ENCODE results near the gene GJD3.
"Not testable (repeated sequence)": the region's sequence is repeated elsewhere in the genome, so short reads cannot be mapped to it uniquely, and the experiment has no call there.

GJD3 gene

GRCh38 chr17:40409540-40409939 is 45.0 kb upstream of the GJD3 start:
- H3K79me2 ChIP-seq (ENCODE audit: control insufficient read depth, insufficient read depth, low read length); H3K36me3 ChIP-seq (ENCODE audit: control insufficient read depth, insufficient read depth, low read length); H3K9ac ChIP-seq (ENCODE audit: low read length); H3K23ac ChIP-seq (ENCODE audit: low read length); DNase-seq; H2BK15ac ChIP-seq (replicated peaks; ENCODE audit: low read depth); H4K5ac ChIP-seq (ENCODE audit: low read length); H3K4me1 ChIP-seq (ENCODE audit: control insufficient read depth, low read depth, low read length); H3K18ac ChIP-seq (ENCODE audit: low read length); H2BK5ac ChIP-seq (ENCODE audit: low read length); H3K27ac ChIP-seq (ENCODE audit: low read depth, low read length); H3K79me1 ChIP-seq (ENCODE audit: low read length); H4K8ac ChIP-seq (ENCODE audit: low read depth, low read length); H3K4me3 ChIP-seq (ENCODE audit: low read length); H3K4ac ChIP-seq (ENCODE audit: low read depth, low read length); H3K56ac ChIP-seq (ENCODE audit: low read length); H3K27me3 ChIP-seq (ENCODE audit: insufficient read depth, low read length, poor library complexity); H2AK5ac ChIP-seq (ENCODE audit: low read length); H2BK120ac ChIP-seq (ENCODE audit: low read depth, low read length); H3K4me2 ChIP-seq (ENCODE audit: low read length): not testable (repeated sequence)
- no CpG with 5 or more reads among the region's 4 CpGs for WGBS (ENCODE audit: extremely low coverage, insufficient coverage, low lambda C conversion rate)

- no peak overlapping the region for H2BK5ac ChIP-seq (ENCODE audit: low read length)
- H3K4me1 ChIP-seq (ENCODE audit: control insufficient read depth, low read depth, low read length), result no peaks in the 10 kb centered on the region
- H3K27me3 ChIP-seq (ENCODE audit: insufficient read depth, low read length, poor library complexity), result no peaks in the 10 kb centered on the region
- WGBS (ENCODE audit: extremely low coverage, insufficient coverage, low lambda C conversion rate), result 100% methylated on average over 2 of the region's 3 CpGs
- H3K27ac ChIP-seq (ENCODE audit: low read depth, low read length), result no peak overlapping the region
- no peak overlapping the region for H3K18ac ChIP-seq (ENCODE audit: low read length)
- H3K4me2 ChIP-seq (ENCODE audit: low read length), result no peak overlapping the region
- H3K36me3 ChIP-seq (ENCODE audit: control insufficient read depth, insufficient read depth, low read length), result peaks cover 4% of the 10 kb centered on the region
- no peak overlapping the region for H2BK15ac ChIP-seq (replicated peaks; ENCODE audit: low read depth)
- no peak overlapping the region for H2BK120ac ChIP-seq (ENCODE audit: low read depth, low read length)
- no peak overlapping the region for H3K9ac ChIP-seq (ENCODE audit: low read length)
- no peak overlapping the region for H3K23ac ChIP-seq (ENCODE audit: low read length)
- H4K8ac ChIP-seq (ENCODE audit: low read depth, low read length), result no peak overlapping the region
- no peak overlapping the region for H4K5ac ChIP-seq (ENCODE audit: low read length)
- no peak overlapping the region for H3K4ac ChIP-seq (ENCODE audit: low read depth, low read length)
- no peak overlapping the region for H2AK5ac ChIP-seq (ENCODE audit: low read length)
- no peaks in the 10 kb centered on the region for H3K79me1 ChIP-seq (ENCODE audit: low read length)
- no peak overlapping the region for H3K4me3 ChIP-seq (ENCODE audit: low read length)
- DNase-seq, result no peak
- H3K79me2 ChIP-seq (ENCODE audit: control insufficient read depth, insufficient read depth, low read length), result no peaks in the 10 kb centered on the region
- no peak overlapping the region for H3K56ac ChIP-seq (ENCODE audit: low read length)
These were observed 42.9 kb upstream of the GJD3 start for GRCh38 chr17:40407460-40407859.

DNA sequence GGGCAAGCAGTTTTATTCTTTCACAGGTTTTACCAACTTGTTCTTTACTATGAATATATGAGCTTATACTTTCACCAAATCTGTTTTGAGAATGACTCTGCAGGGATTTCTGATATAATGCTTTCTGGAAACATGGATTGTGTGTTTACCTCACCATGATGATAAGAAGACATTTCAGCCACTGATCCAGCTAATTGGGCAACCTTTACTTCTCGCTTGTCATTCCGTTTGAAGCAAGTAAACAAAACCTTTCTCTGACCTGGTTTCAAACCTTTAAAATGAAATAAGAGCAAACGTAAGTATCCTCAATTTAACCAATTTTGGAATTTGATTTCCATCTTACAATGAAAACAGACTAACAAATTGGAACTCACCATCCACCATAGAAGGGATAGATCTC is 39.5 kb upstream of the GJD3 start:
- Histone ChIP-seq H3K9ac (ENCODE audit: low read length) (no peak overlapping the region), H3K56ac (ENCODE audit: low read length) (no peak overlapping the region), H3K4ac (ENCODE audit: low read depth, low read length) (no peak overlapping the region), H3K27ac (ENCODE audit: low read depth, low read length) (no peak overlapping the region), H4K5ac (ENCODE audit: low read length) (no peak overlapping the region), H3K36me3 (ENCODE audit: control insufficient read depth, insufficient read depth, low read length) (peaks cover 6% of the 10 kb centered on the region), H2BK120ac (ENCODE audit: low read depth, low read length) (no peak overlapping the region), H3K4me1 (ENCODE audit: control insufficient read depth, low read depth, low read length) (no peaks in the 10 kb centered on the region), H2BK15ac (replicated peaks; ENCODE audit: low read depth) (no peak overlapping the region), H2AK5ac (ENCODE audit: low read length) (no peak overlapping the region), H3K27me3 (ENCODE audit: insufficient read depth, low read length, poor library complexity) (no peaks in the 10 kb centered on the region), H3K79me1 (ENCODE audit: low read length) (no peaks in the 10 kb centered on the region), H3K18ac (ENCODE audit: low read length) (no peak overlapping the region), H2BK5ac (ENCODE audit: low read length) (no peak overlapping the region), H3K23ac (ENCODE audit: low read length) (no peak overlapping the region), H3K79me2 (ENCODE audit: control insufficient read depth, insufficient read depth, low read length) (no peaks in the 10 kb centered on the region), H3K4me2 (ENCODE audit: low read length) (no peak overlapping the region), H3K4me3 (ENCODE audit: low read length) (no peak overlapping the region), H4K8ac (ENCODE audit: low read depth, low read length) (no peak overlapping the region)
- no peak for DNase-seq
- WGBS (ENCODE audit: extremely low coverage, insufficient coverage, low lambda C conversion rate), result no CpG with 5 or more reads among the region's 3 CpGs

- H3K18ac ChIP-seq (ENCODE audit: low read length), result no peak overlapping the region
- H3K4ac ChIP-seq (ENCODE audit: low read depth, low read length), result no peak overlapping the region
- H3K56ac ChIP-seq (ENCODE audit: low read length), result no peak overlapping the region
- no peak overlapping the region for H2BK5ac ChIP-seq (ENCODE audit: low read length)
- WGBS (ENCODE audit: extremely low coverage, insufficient coverage, low lambda C conversion rate), result no CpG with 5 or more reads among the region's 1 CpG
- no peaks in the 10 kb centered on the region for H3K27me3 ChIP-seq (ENCODE audit: insufficient read depth, low read length, poor library complexity)
- peaks cover 6% of the 10 kb centered on the region for H3K36me3 ChIP-seq (ENCODE audit: control insufficient read depth, insufficient read depth, low read length)
- no peaks in the 10 kb centered on the region for H3K79me1 ChIP-seq (ENCODE audit: low read length)
- no peak overlapping the region for H4K5ac ChIP-seq (ENCODE audit: low read length)
- H3K79me2 ChIP-seq (ENCODE audit: control insufficient read depth, insufficient read depth, low read length), result no peaks in the 10 kb centered on the region
- no peak overlapping the region for H3K27ac ChIP-seq (ENCODE audit: low read depth, low read length)
- no peak overlapping the region for H2AK5ac ChIP-seq (ENCODE audit: low read length)
- no peak overlapping the region for H3K23ac ChIP-seq (ENCODE audit: low read length)
- no peak overlapping the region for H3K9ac ChIP-seq (ENCODE audit: low read length)
- no peak overlapping the region for H3K4me2 ChIP-seq (ENCODE audit: low read length)
- no peak overlapping the region for H2BK120ac ChIP-seq (ENCODE audit: low read depth, low read length)
- H3K4me1 ChIP-seq (ENCODE audit: control insufficient read depth, low read depth, low read length), result no peaks in the 10 kb centered on the region
- H4K8ac ChIP-seq (ENCODE audit: low read depth, low read length), result no peak overlapping the region
- DNase-seq, result no peak
- H2BK15ac ChIP-seq (replicated peaks; ENCODE audit: low read depth), result no peak overlapping the region
- H3K4me3 ChIP-seq (ENCODE audit: low read length), result no peak overlapping the region
These were observed 38.1 kb upstream of the GJD3 start for GRCh38 chr17:40402668-40403067.

- Histone ChIP-seq H3K79me1 (ENCODE audit: low read length) (no peaks in the 10 kb centered on the region), H3K4me2 (ENCODE audit: low read length) (no peak overlapping the region), H2BK15ac (replicated peaks; ENCODE audit: low read depth) (no peak overlapping the region), H3K4me1 (ENCODE audit: control insufficient read depth, low read depth, low read length) (no peaks in the 10 kb centered on the region), H3K18ac (ENCODE audit: low read length) (no peak overlapping the region), H3K27ac (ENCODE audit: low read depth, low read length) (no peak overlapping the region), H3K79me2 (ENCODE audit: control insufficient read depth, insufficient read depth, low read length) (no peaks in the 10 kb centered on the region), H4K8ac (ENCODE audit: low read depth, low read length) (no peak overlapping the region), H2AK5ac (ENCODE audit: low read length) (no peak overlapping the region), H3K9ac (ENCODE audit: low read length) (no peak overlapping the region), H4K5ac (ENCODE audit: low read length) (no peak overlapping the region), H2BK5ac (ENCODE audit: low read length) (no peak overlapping the region), H2BK120ac (ENCODE audit: low read depth, low read length) (no peak overlapping the region), H3K27me3 (ENCODE audit: insufficient read depth, low read length, poor library complexity) (no peaks in the 10 kb centered on the region), H3K36me3 (ENCODE audit: control insufficient read depth, insufficient read depth, low read length) (peaks cover 9% of the 10 kb centered on the region), H3K4me3 (ENCODE audit: low read length) (no peak overlapping the region), H3K4ac (ENCODE audit: low read depth, low read length) (no peak overlapping the region), H3K23ac (ENCODE audit: low read length) (no peak overlapping the region), H3K56ac (ENCODE audit: low read length) (no peak overlapping the region)
- DNase-seq, result peak; percentile 67
- no CpG with 5 or more reads among the region's 4 CpGs for WGBS (ENCODE audit: extremely low coverage, insufficient coverage, low lambda C conversion rate)
These were observed 34.6 kb upstream of the GJD3 start for GRCh38 chr17:40399185-40399584.

DNA sequence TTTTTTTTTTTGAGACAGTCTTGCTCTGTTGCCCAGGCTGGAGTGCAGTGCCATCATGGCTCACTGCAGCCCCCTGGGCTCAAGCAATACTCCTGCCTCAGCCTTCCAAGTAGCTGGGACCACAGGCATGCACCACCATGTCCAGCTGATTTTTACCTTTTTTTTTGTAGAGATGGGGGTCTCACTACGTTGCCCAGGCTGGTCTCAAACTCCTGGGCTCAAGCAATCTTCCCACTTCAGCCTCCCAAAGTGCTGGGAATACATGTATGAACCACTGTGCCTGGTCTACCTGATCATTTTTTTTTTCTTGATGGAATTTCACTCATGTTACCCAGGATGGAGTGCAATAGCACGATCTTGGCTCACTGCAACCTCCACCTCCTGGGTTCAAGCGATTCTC is 22.0 kb upstream of the GJD3 start:
- H2BK5ac ChIP-seq (ENCODE audit: low read length); DNase-seq; H4K8ac ChIP-seq (ENCODE audit: low read depth, low read length); H3K4ac ChIP-seq (ENCODE audit: low read depth, low read length); H3K27me3 ChIP-seq (ENCODE audit: insufficient read depth, low read length, poor library complexity); H3K79me2 ChIP-seq (ENCODE audit: control insufficient read depth, insufficient read depth, low read length); H2BK120ac ChIP-seq (ENCODE audit: low read depth, low read length); H3K27ac ChIP-seq (ENCODE audit: low read depth, low read length); H4K5ac ChIP-seq (ENCODE audit: low read length); H3K4me3 ChIP-seq (ENCODE audit: low read length); H3K4me2 ChIP-seq (ENCODE audit: low read length); H2AK5ac ChIP-seq (ENCODE audit: low read length); H3K23ac ChIP-seq (ENCODE audit: low read length); H2BK15ac ChIP-seq (replicated peaks; ENCODE audit: low read depth); H3K4me1 ChIP-seq (ENCODE audit: control insufficient read depth, low read depth, low read length); H3K18ac ChIP-seq (ENCODE audit: low read length); H3K79me1 ChIP-seq (ENCODE audit: low read length); H3K36me3 ChIP-seq (ENCODE audit: control insufficient read depth, insufficient read depth, low read length); H3K9ac ChIP-seq (ENCODE audit: low read length); H3K56ac ChIP-seq (ENCODE audit: low read length): not testable (repeated sequence)
- WGBS (ENCODE audit: extremely low coverage, insufficient coverage, low lambda C conversion rate), result no CpG with 5 or more reads among the region's 3 CpGs

Measured in mesendoderm (in vitro differentiated cells).